T-cell (primary cell): Measurements from ENCODE around the gene TRIM49C. TPM values are rescaled to one million over a fixed set of nuclear protein-coding genes. Genes with fewer than 3 reads are reported as not detected.
"Not testable (repeated sequence)": the region's sequence is repeated elsewhere in the genome, so short reads cannot be mapped to it uniquely, and the experiment has no call there.

Source experiments
- ATAC-seq, 4 experiments: fragments of 200-7000 bp in 3 of 4; fragments of 150-1000 bp in 1 of 4; cut with Tn5 transposase; replicated peaks in 1 of 4; 1 replicate in 3 of 4; 2 replicates in 1 of 4; pipeline ENCODE4 v1.10.0; 2021; ENCODE audit warnings: moderate library complexity in 3 of 4, mild to moderate bottlenecking in 2 of 4, moderate number of reproducible peaks in 1 of 4
- CTCF ChIA-PET, 2 donors: fragments of 300-600 bp; sonication (Branson Sonifier 250); formaldehyde crosslinking; loops; one replicate each; lab custom pipeline; 2022; ENCODE audit warnings: antibody characterized with exemption in 2 of 2; lab: Charles Lee
- POLR2A ChIA-PET, 2 donors: fragments of 300-600 bp; sonication (Branson Sonifier 250); formaldehyde crosslinking; loops; one replicate each; lab custom pipeline; 2022; ENCODE audit warnings: antibody characterized with exemption in 2 of 2; lab: Charles Lee
- DNase-seq, 35 experiments: peaks; one replicate each; pipeline versions ENCODE4 v3.0.0 to v3.0.0-alpha.2; 2013 to 2023
- H3K27ac ChIP-seq: one replicate; pipeline ENCODE4 v1.5.1; 2013; ENCODE audit warnings: low read length
- H3K27me3 ChIP-seq, 2 experiments: replicated peaks in 1 of 2; 1 replicate in 1 of 2; 2 replicates in 1 of 2; pipeline versions ENCODE4 v1.6.1 to v1.7.0; 2013; ENCODE audit warnings: low read length in 1 of 2, mixed read lengths in 1 of 2; ENCODE audit not compliant: control insufficient read depth in 2 of 2, insufficient read depth in 2 of 2; ENCODE audit errors: extremely low read depth in 1 of 2
- H3K36me3 ChIP-seq, 2 donors: 1 replicate in 1 of 2; 2 replicates in 1 of 2; pipeline versions ENCODE4 v1.6.1 to v1.7.0; 2013; ENCODE audit warnings: low read length in 1 of 2; ENCODE audit not compliant: control insufficient read depth in 2 of 2, insufficient read depth in 1 of 2; ENCODE audit errors: extremely low read depth in 1 of 2
- H3K4me1 ChIP-seq, 2 experiments: 1 replicate in 1 of 2; 2 replicates in 1 of 2; pipeline versions ENCODE4 v1.6.1 to v1.7.0; 2013; ENCODE audit warnings: low read length in 2 of 2, mixed read lengths in 1 of 2; ENCODE audit not compliant: insufficient read depth in 2 of 2, control insufficient read depth in 1 of 2; ENCODE audit errors: extremely low read depth in 1 of 2
- H3K4me3 ChIP-seq, 2 donors: 1 replicate in 1 of 2; 2 replicates in 1 of 2; pipeline versions ENCODE4 v1.5.1 to v1.7.0; 2013; ENCODE audit warnings: mild to moderate bottlenecking in 2 of 2, low read length in 1 of 2, moderate library complexity in 1 of 2; ENCODE audit not compliant: control insufficient read depth in 1 of 2; ENCODE audit errors: extremely low read depth in 1 of 2
- H3K9me3 ChIP-seq: 2 replicates; pipeline ENCODE4 v1.7.0; 2013
- H3K27ac Mint-ChIP-seq, 2 donors: one replicate each; pipeline ENCODE4 v1.8.0; 2020 to 2021; ENCODE audit warnings: mild to moderate bottlenecking in 2 of 2, mixed read lengths in 2 of 2
- H3K27me3 Mint-ChIP-seq, 2 donors: one replicate each; pipeline ENCODE4 v1.8.0; 2021 to 2022; ENCODE audit warnings: mixed read lengths in 2 of 2
- H3K36me3 Mint-ChIP-seq: one replicate; pipeline ENCODE4 v1.8.0; 2021; ENCODE audit warnings: mixed read lengths
- H3K4me1 Mint-ChIP-seq, 3 donors: one replicate each; pipeline ENCODE4 v1.8.0; 2020 to 2022; ENCODE audit warnings: mixed read lengths in 3 of 3, mild to moderate bottlenecking in 1 of 3
- H3K4me3 Mint-ChIP-seq, 3 donors: one replicate each; pipeline ENCODE4 v1.8.0; 2020 to 2022; ENCODE audit warnings: mild to moderate bottlenecking in 3 of 3, mixed read lengths in 3 of 3, moderate library complexity in 3 of 3
- H3K9me3 Mint-ChIP-seq, 3 donors: one replicate each; pipeline ENCODE4 v1.8.0; 2020 to 2022; ENCODE audit warnings: mixed read lengths in 3 of 3
- WGBS: methylation state at CpG from one replicate; pipeline ENCODE4 v1.1.5; 2013; ENCODE audit warnings: missing lambda C conversion rate; ENCODE audit not compliant: insufficient coverage; 5-methylcytosine and 5-hydroxymethylcytosine counted together
- total RNA-seq, 35 experiments: library from RNA in 6 of 35; stranded (reverse) in 6 of 35; fragments of 120-200 nt in 1 of 35; gene quantifications; one replicate each; pipeline versions ENCODE4 v1.2.1 to v1.2.4 and lab custom pipeline; 2013 to 2026

The TRIM49C gene, protein sequence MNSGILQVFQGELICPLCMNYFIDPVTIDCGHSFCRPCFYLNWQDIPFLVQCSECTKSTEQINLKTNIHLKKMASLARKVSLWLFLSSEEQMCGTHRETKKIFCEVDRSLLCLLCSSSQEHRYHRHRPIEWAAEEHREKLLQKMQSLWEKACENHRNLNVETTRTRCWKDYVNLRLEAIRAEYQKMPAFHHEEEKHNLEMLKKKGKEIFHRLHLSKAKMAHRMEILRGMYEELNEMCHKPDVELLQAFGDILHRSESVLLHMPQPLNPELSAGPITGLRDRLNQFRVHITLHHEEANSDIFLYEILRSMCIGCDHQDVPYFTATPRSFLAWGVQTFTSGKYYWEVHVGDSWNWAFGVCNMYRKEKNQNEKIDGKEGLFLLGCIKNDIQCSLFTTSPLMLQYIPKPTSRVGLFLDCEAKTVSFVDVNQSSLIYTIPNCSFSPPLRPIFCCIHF
- total RNA-seq: not detected
- not detected for total RNA-seq (2013)
- total RNA-seq (lab: John Stamatoyannopoulos, UW): 0 to 0.06 (median 0) reads per million in 29 experiments

DNA sequence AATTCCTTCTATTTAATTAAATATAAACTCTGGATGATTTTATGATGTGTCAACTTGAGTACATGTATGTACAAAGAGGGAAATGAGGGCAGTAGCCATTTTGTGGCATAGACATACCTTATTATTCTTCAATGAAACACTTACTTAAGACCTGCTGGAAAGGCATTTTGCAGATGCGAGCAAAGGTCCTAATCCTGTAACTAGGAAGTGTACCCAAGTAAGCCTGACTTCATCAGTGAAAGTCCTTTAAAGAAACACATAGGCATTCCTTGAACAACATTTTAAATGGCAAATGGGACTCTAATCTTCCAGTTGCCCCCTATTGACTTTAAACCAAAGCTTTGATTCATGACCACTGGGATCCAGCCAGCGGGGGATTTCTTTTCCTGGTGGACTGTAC, at the start of gene TRIM49C:
TSS of gene TRIM49C (plus strand) at position 301 of the 400 bp plus-strand sequence. CDS start 4,106 bp downstream, outside the sequence.
- H3K27me3 ChIP-seq, CTCF ChIA-PET, H3K27me3 Mint-ChIP-seq, H3K4me1 Mint-ChIP-seq, H3K27ac Mint-ChIP-seq, H3K9me3 ChIP-seq, H3K27ac ChIP-seq, H3K4me3 Mint-ChIP-seq, H3K4me1 ChIP-seq, POLR2A ChIA-PET, ATAC-seq, H3K9me3 Mint-ChIP-seq, H3K4me3 ChIP-seq, H3K36me3 ChIP-seq, H3K36me3 Mint-ChIP-seq, DNase-seq: not testable (repeated sequence)
- WGBS: no CpG with 5 or more reads among the region's 2 CpGs

DNA sequence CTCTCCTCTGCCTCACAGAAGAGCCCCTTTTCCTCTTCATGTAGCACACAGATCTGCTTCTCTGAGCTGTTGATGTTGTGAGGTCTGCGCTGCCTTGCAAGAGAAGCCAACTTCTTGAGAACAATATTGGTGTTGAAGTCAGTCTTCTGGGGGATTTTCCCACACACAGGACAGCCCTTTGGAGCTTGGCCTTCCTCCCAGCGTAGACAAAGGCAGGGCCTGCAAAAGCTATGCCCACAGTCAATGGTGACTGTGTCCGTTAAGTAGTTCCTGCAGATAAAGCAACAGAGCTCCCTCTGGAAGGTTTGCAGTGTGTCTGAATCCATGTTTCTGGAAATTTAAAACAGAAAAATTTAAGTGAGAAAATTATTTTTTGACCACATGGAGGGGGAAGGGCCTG, 6.7 kb upstream of the TRIM49C start:
- not testable (repeated sequence) for H3K36me3 Mint-ChIP-seq, H3K27me3 Mint-ChIP-seq
- WGBS: no CpG with 5 or more reads among the region's 3 CpGs

DNA sequence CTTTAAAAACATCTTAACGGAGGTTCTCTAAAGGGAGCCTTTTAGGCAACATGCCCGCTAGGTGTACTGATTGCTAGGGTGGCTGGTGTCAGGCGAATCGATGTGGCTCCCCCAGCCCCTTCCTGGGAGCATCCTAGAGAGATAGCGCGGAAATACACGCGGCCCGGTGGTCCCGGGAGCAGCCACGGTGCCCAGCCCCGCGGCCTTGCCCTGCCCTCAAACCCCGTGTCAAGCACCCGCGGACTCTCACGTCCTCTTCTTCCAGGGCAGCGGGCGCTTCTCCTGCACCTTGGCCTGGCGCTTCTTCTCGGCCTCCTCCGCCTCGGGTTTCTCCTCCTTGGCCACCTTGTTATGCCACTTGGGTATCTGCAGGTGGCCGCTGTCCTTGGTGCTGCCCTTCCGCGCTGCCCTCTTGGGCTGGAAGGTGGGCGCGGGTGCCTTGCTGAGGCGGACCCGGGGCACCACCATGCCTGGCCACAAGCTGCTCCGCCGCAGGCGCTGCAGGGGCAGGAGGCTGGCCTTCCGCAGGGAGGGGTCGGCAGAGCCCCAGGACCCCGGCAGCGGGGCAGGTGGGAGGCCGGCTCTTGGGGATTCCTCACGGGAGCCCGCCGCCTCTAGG, 20.8 kb downstream of the TRIM49C start:
- H3K4me1 ChIP-seq, H3K9me3 ChIP-seq, CTCF ChIA-PET, H3K36me3 Mint-ChIP-seq, H3K27me3 ChIP-seq, H3K4me3 ChIP-seq, H3K4me3 Mint-ChIP-seq, ATAC-seq, H3K36me3 ChIP-seq, POLR2A ChIA-PET, H3K27ac Mint-ChIP-seq, H3K4me1 Mint-ChIP-seq, H3K27ac ChIP-seq, DNase-seq, H3K9me3 Mint-ChIP-seq, H3K27me3 Mint-ChIP-seq: not testable (repeated sequence)
- WGBS: no CpG with 5 or more reads among the region's 41 CpGs

More for the DNA sequence above, 6.7 kb upstream of the TRIM49C start:
- CTCF ChIA-PET, ATAC-seq, H3K4me3 Mint-ChIP-seq, DNase-seq, H3K4me3 ChIP-seq, H3K4me1 ChIP-seq, H3K9me3 ChIP-seq, H3K27ac Mint-ChIP-seq, POLR2A ChIA-PET, H3K9me3 Mint-ChIP-seq, H3K27ac ChIP-seq, H3K4me1 Mint-ChIP-seq, H3K36me3 ChIP-seq, H3K27me3 ChIP-seq: not testable (repeated sequence)

DNA sequence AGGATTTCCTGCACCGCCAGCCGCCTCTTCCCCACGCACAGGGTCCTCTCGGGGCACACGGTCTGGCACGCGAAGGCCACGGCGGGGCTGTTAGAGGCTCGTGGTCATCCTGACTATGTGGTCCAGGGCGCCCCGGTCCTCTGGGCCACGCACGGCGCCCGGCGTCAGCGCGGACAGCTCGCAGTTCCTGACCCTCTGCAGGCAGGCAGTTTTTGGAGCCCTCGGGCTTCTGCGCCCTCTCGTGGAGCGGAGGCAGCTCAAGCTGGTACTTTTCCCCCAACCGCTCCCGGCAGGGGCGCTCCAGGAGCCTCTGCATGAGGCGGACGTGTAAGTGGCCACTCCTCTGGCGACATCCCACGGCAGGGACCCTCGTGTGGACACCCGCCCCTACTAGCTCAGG, 21.4 kb downstream of the TRIM49C start:
- H3K9me3 Mint-ChIP-seq, H3K27me3 Mint-ChIP-seq, H3K27me3 ChIP-seq, H3K9me3 ChIP-seq, ATAC-seq, H3K4me3 Mint-ChIP-seq, H3K27ac ChIP-seq, H3K4me1 ChIP-seq, H3K36me3 Mint-ChIP-seq, H3K36me3 ChIP-seq, POLR2A ChIA-PET, DNase-seq, CTCF ChIA-PET, H3K27ac Mint-ChIP-seq, H3K4me1 Mint-ChIP-seq, H3K4me3 ChIP-seq: not testable (repeated sequence)
- WGBS: no CpG with 5 or more reads among the region's 33 CpGs

DNA sequence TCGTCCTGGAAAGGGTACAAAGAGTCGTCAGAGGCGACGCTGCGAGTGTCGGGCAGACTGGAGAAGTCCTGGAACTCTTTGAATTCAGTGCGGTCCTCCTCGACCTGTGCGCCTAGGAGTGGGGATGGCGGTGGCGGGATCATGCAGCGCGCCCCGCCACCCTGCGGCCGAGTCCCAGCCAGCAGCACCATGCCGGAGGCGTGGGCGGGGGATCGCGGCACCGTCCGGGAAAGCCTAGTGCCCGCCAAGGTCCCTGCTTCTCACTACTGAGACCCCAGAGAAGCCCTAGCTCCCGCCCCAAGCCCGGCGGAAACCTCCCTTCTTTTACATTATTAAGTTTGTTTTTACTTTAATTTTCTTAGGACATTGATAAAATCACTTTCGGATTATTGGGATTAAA, 22.6 kb downstream of the TRIM49C start:
- H3K4me3 Mint-ChIP-seq, H3K4me3 ChIP-seq, H3K27ac Mint-ChIP-seq, POLR2A ChIA-PET, ATAC-seq, H3K36me3 Mint-ChIP-seq, H3K36me3 ChIP-seq, H3K27me3 Mint-ChIP-seq, H3K4me1 Mint-ChIP-seq, H3K27me3 ChIP-seq, H3K27ac ChIP-seq, CTCF ChIA-PET, DNase-seq, H3K4me1 ChIP-seq, H3K9me3 ChIP-seq, H3K9me3 Mint-ChIP-seq: not testable (repeated sequence)
- WGBS: no CpG with 5 or more reads among the region's 28 CpGs

DNA sequence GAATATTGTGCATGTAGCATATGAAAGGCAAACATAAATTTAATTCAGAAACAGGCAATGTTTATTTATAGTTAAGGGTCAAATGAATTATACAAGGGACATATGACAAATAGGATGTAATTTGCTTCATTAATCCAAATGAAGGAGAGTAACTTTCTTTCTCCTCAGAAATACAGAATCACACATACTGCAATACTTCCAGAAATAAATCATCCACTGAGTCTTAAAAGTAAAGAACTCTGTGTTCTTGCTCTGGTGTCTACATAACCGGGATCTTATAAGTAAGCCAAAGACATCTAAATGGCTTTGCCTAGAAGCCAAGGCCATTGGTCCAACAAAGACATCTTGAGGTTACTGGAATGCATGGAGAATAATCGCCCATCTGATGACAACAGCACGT, 54.7 kb downstream of the TRIM49C start, which contains the start of gene UBTFL1:
TSS of gene UBTFL1 (plus strand) at position 301 of the 400 bp plus-strand sequence. CDS start at position 301, 0 bp downstream.
- H3K36me3 Mint-ChIP-seq, H3K4me3 ChIP-seq, H3K9me3 ChIP-seq, H3K4me1 ChIP-seq, H3K27me3 Mint-ChIP-seq, H3K9me3 Mint-ChIP-seq, H3K27me3 ChIP-seq, CTCF ChIA-PET, ATAC-seq, H3K27ac Mint-ChIP-seq, H3K27ac ChIP-seq, H3K4me1 Mint-ChIP-seq, H3K36me3 ChIP-seq, H3K4me3 Mint-ChIP-seq, POLR2A ChIA-PET, DNase-seq: not testable (repeated sequence)
- no CpG with 5 or more reads among the region's 3 CpGs for WGBS
